GM21447 (cell line): ENCODE results near the gene PF4V1.

Source experiments
- ATAC-seq: cut with Tn5 transposase; IDR thresholded peaks from one replicate; pipeline ENCODE4 v1.9.1; 2021; ENCODE audit not compliant: unreplicated experiment

PF4V1 gene

GRCh38 chr4:73902038-73902637, 49.0 kb downstream of the PF4V1 start:
- no peak for ATAC-seq

DNA sequence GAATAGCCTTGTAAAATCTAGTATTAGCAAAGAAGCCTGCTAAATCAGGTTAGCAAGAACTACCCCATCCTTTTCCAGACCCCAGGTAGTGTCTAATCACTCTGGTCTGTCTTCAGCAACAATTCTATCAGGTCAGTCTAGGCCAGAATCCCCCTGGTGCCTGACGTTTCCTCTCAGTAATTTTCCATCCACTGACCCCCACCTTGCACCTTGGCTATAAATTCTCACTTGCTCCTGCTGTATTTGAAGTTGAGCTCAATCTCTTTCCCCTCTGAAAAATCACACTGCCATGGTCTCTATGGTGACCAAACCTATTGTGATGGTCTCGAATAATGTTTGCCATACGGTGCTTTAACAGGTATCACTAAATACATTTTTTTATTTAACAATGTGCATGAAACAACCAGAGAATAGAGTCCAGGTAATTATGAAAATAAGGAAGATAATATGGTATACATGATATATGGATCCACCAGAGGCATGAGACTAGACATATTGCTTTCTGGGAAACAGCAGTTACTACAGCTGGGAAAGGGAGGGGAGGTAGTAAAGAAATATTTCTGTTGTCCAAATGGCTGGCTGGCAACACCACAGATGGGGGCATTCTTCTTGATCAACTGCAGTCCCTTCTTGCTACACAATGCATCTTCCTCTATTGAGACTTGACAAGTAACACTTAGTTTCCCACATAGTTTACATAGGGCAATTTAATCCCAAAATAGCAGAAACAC, 49.9 kb downstream of the PF4V1 start:
- no peak for ATAC-seq
